Lung (tissue), 12 donors: ENCODE results near the gene PELI2. TPM values are rescaled to one million over a fixed set of nuclear protein-coding genes. Genes with fewer than 3 reads are reported as not detected.

Source experiments
- ATAC-seq: fragments of 200-7000 bp; cut with Tn5 transposase; one replicate; pipeline ENCODE4 v1.9.1; 2020; ENCODE audit warnings: moderate number of reproducible peaks; ENCODE audit not compliant: insufficient read depth, low FRiP score
- DNase-seq, 3 donors: peaks; one replicate each; pipeline ENCODE4 v3.0.0-alpha.2; 2013 to 2017
- H3K27ac ChIP-seq, 2 donors: one replicate each; pipeline ENCODE4 v1.5.1; 2013; ENCODE audit warnings: mild to moderate bottlenecking in 2 of 2, moderate library complexity in 2 of 2, control low read depth in 1 of 2, inconsistent platforms in 1 of 2, low read depth in 1 of 2, low read length in 1 of 2
- H3K27me3 ChIP-seq, 3 donors: one replicate each; pipeline ENCODE4 v1.5.1; 2013; ENCODE audit warnings: low read length in 2 of 3; ENCODE audit not compliant: control insufficient read depth in 3 of 3, insufficient read depth in 3 of 3
- H3K36me3 ChIP-seq, 4 donors: one replicate each; pipeline ENCODE4 v1.5.1; 2013; ENCODE audit warnings: low read length in 4 of 4, mild to moderate bottlenecking in 1 of 4, moderate library complexity in 1 of 4; ENCODE audit not compliant: control insufficient read depth in 4 of 4, insufficient read depth in 4 of 4
- H3K4me1 ChIP-seq, 5 donors: one replicate each; pipeline ENCODE4 v1.5.1; 2013; ENCODE audit warnings: low read length in 5 of 5, mild to moderate bottlenecking in 2 of 5, moderate library complexity in 1 of 5; ENCODE audit not compliant: control insufficient read depth in 5 of 5, insufficient read depth in 5 of 5
- H3K4me3 ChIP-seq: one replicate; pipeline ENCODE4 v1.5.1; 2013; ENCODE audit warnings: mild to moderate bottlenecking, control low read depth, moderate library complexity
- H3K9ac ChIP-seq, 2 donors: one replicate each; pipeline ENCODE4 v1.5.1; 2013; ENCODE audit warnings: low read length in 2 of 2, control low read depth in 1 of 2; ENCODE audit not compliant: insufficient read depth in 1 of 2
- H3K9me3 ChIP-seq, 4 donors: one replicate each; pipeline ENCODE4 v1.5.1; 2013; ENCODE audit warnings: low read length in 3 of 4, mild to moderate bottlenecking in 1 of 4, moderate library complexity in 1 of 4; ENCODE audit not compliant: control insufficient read depth in 4 of 4, insufficient read depth in 3 of 4
- CTCF ChIP-seq: IDR thresholded peaks from 2 replicates; pipeline ENCODE4 v1.5.1; 2012; ENCODE audit warnings: mild to moderate bottlenecking; ENCODE audit errors: control extremely low read depth, extremely low read depth
- WGBS, 2 donors: extraction: QIAGEN DNeasy Blood & Tissue Kit; methylation state at CpG; one replicate each; pipeline ENCODE4 v1.1.7; 2013; 5-methylcytosine and 5-hydroxymethylcytosine counted together
- polyA plus RNA-seq, 2 donors: library from polyadenylated mRNA; stranded (reverse); fragments of 200-250 nt; gene quantifications; one replicate each; pipeline ENCODE4 v1.2.1, GENCODE V29; 2013
- total RNA-seq, 2 donors: library from RNA; depleted of rRNA in 1 of 2; stranded (reverse); fragments of >200 nt in 1 of 2; gene quantifications; one replicate each; pipeline ENCODE4 v1.2.1, GENCODE V29; 2014 to 2021
- donor health status: control.
- donor health status: control.
- donor health status: Bipolar disorder and iron deficiency.
- donor health status: healthy.
- donor health status: DM: yes; HTN: yes; CAD: no.

The PELI2 gene
- total and polyA plus RNA-seq, 4 donors: 3.8 to 21.1 (median 8.5) TPM

GRCh38 chr14:56131004-56131864, 13.0 kb downstream of the PELI2 start:
- Histone ChIP-seq H3K27ac (no peak overlapping the region), H3K9ac (no peak overlapping the region), H3K4me3 (no peak overlapping the region), H3K4me1 (peaks cover 0 to 8% (median 6%) of the 10 kb centered on the region in 5 donors), H3K36me3 (no peaks in the 10 kb centered on the region), H3K27me3 (no peaks in the 10 kb centered on the region), H3K9me3 (no peaks in the 10 kb centered on the region)
- WGBS, 2 donors: 71 to 81% methylated on average over 5 of the region's 5 CpGs
- ATAC-seq (no peak), DNase-seq (peak in 1 of 3 donors; percentile 40)
- no peak for TF ChIP-seq CTCF

- no peak for ATAC-seq
- no peak for DNase-seq
- Histone ChIP-seq H3K36me3 (no peaks in the 10 kb centered on the region), H3K9ac (no peak overlapping the region), H3K9me3 (no peaks in the 10 kb centered on the region), H3K4me1 (peaks cover 0 to 8% (median 7%) of the 10 kb centered on the region in 5 donors), H3K27me3 (no peaks in the 10 kb centered on the region), H3K4me3 (no peak overlapping the region), H3K27ac (no peak overlapping the region)
- no peak for TF ChIP-seq CTCF
- 75 to 78% methylated on average over 14 of the region's 14 CpGs for WGBS, 2 donors
Observed at GRCh38 chr14:56131865-56132833, 13.9 kb downstream of the PELI2 start.

- no peak overlapping the region for H3K4me3 ChIP-seq
- 67 to 68% methylated on average over 4 of the region's 4 CpGs for WGBS, 2 donors
- no peak overlapping the region for H3K9ac ChIP-seq
- H3K27me3 ChIP-seq: no peaks in the 10 kb centered on the region
- ATAC-seq: no peak
- peaks cover 0 to 7% (median 6%) of the 10 kb centered on the region in 5 donors for H3K4me1 ChIP-seq
- no peak overlapping the region for H3K27ac ChIP-seq
- no peaks in the 10 kb centered on the region for H3K9me3 ChIP-seq
- DNase-seq: no peak
- no peak for TF ChIP-seq CTCF
- H3K36me3 ChIP-seq: no peaks in the 10 kb centered on the region
Observed at GRCh38 chr14:56133547-56133946, 15.3 kb downstream of the PELI2 start.
